ENCODE data around the gene LYZL1. TPM values are rescaled to one million over a fixed set of nuclear protein-coding genes. Genes with fewer than 3 reads are reported as not detected.

Gene LYZL1
- total RNA-seq, 2 donors from 2014 or later: not detected

GRCh38 chr10:29249018-29249417, 39.9 kb upstream of the LYZL1 start:
- Histone ChIP-seq H3K27ac (no peak overlapping the region), H3K9me3 (no peaks in the 10 kb centered on the region), H3K4me3 (no peak overlapping the region), H3K4me1 (ENCODE audit: control insufficient read depth in 1 of 2, low read depth in 2 of 2) (no peaks in the 10 kb centered on the region), H3K27me3 (replicated peaks; ENCODE audit: insufficient read depth) (no peaks in the 10 kb centered on the region), H3K36me3 (no peaks in the 10 kb centered on the region)
- DNase-seq (ENCODE audit: low spot score) (no peak), ATAC-seq (ENCODE audit: insufficient number of reproducible peaks, low FRiP score, low read depth) (no peak)
- TF ChIP-seq, protein P1, sequence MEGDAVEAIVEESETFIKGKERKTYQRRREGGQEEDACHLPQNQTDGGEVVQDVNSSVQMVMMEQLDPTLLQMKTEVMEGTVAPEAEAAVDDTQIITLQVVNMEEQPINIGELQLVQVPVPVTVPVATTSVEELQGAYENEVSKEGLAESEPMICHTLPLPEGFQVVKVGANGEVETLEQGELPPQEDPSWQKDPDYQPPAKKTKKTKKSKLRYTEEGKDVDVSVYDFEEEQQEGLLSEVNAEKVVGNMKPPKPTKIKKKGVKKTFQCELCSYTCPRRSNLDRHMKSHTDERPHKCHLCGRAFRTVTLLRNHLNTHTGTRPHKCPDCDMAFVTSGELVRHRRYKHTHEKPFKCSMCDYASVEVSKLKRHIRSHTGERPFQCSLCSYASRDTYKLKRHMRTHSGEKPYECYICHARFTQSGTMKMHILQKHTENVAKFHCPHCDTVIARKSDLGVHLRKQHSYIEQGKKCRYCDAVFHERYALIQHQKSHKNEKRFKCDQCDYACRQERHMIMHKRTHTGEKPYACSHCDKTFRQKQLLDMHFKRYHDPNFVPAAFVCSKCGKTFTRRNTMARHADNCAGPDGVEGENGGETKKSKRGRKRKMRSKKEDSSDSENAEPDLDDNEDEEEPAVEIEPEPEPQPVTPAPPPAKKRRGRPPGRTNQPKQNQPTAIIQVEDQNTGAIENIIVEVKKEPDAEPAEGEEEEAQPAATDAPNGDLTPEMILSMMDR (IDR thresholded peaks at IDR 0.05): no peak

DNA sequence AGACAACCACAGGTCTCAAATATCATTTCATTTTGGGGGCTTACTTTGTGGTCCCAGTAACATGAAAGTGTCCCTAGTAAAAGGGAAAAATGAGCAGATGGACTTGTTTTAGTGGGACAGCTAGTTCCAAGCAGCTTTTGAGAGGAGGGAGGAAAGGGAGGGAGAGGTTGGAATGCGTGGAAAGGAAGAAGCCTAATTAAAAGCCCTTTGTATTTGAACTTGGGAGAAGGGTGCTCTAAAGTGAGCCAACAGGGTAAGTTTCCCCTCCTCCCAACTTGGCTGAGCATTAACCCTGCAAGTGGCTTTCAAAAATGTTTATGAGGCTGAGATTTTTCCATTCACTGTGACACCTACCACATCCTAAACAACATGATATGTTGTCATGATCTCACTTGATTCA, 38.8 kb upstream of the LYZL1 start:
- no peaks in the 10 kb centered on the region for H3K27me3 ChIP-seq (replicated peaks; ENCODE audit: insufficient read depth)
- no peak for ATAC-seq (ENCODE audit: insufficient number of reproducible peaks, low FRiP score, low read depth)

DNA sequence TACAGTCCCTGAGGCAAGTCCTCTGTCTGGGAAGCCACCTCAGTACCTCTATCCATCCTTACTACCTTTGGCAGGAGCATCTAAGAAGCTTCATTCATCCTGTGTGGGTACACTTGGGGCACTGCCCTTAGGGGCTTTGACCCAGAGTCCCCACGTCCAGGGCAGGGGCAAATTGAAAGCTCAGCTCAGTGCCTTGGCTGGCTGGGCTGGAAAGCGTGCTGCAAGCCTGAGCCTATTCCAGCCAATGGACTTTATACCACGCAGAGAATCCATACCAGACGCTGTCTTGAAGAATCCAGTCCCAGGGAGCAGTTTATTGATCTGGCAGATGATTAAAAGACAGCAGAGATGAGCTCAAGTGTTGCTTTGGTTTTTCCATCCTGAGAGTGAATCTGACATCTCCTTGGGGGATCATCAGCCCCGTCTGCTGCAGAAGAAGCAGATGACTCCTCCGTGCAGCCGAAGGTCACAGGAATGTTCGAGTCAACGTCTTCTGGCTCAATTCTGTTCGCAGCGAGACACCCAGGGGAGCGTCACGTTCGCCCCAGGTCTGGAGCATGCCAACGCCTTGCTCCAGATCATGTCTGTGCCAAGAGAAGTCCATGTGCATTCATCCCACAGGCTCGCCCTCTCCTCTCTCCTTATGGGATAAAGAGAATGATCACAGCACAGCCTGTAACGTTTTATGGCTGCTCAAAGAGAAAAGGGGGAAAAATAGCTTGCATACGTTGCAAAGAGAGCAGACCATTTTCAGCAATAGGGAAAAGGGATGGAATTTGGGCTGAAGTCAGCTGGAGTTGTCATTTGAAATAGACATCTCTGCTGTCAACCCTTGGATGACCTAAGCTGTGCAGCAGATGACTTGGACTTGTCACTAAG, 35.8 kb upstream of the LYZL1 start:
- no peak for DNase-seq (ENCODE audit: low spot score)
- Histone ChIP-seq H3K36me3 (no peaks in the 10 kb centered on the region), H3K9me3 (no peaks in the 10 kb centered on the region), H3K4me3 (no peak overlapping the region), H3K27me3 (replicated peaks; ENCODE audit: insufficient read depth) (no peaks in the 10 kb centered on the region), H3K4me1 (ENCODE audit: control insufficient read depth in 1 of 2, low read depth in 2 of 2) (peaks cover 0 to 16% of the 10 kb centered on the region in 2 donors), H3K27ac (no peak overlapping the region)
- TF ChIP-seq, protein P1 (IDR thresholded peaks at IDR 0.05): no peak
- ATAC-seq (ENCODE audit: insufficient number of reproducible peaks, low FRiP score, low read depth): no peak

More for the DNA sequence above, 38.8 kb upstream of the LYZL1 start:
- Histone ChIP-seq H3K9me3 (no peaks in the 10 kb centered on the region), H3K4me1 (ENCODE audit: control insufficient read depth in 1 of 2, low read depth in 2 of 2) (no peaks in the 10 kb centered on the region), H3K36me3 (no peaks in the 10 kb centered on the region), H3K4me3 (no peak overlapping the region), H3K27ac (no peak overlapping the region)
- DNase-seq (ENCODE audit: low spot score): no peak
- TF ChIP-seq, protein P1 (IDR thresholded peaks at IDR 0.05): no peak

DNA sequence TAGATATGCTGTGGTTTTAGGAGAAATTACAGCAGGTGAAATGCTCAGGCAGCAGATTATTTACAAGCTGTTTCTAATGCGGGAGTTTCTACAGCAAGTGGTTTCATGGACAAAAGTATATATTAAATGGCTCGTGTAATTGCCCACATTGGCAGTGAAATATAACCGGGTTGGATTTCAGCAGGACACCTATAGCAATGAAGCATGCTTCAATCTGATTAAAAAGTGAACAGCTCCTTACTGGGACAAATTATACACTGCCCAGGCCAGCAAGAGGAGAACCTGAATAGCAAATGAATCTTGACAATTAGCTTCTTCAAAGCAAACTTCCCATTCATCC, 35.2 kb upstream of the LYZL1 start:
- H3K9me3 ChIP-seq: no peaks in the 10 kb centered on the region
- TF ChIP-seq, protein P1 (IDR thresholded peaks at IDR 0.05): no peak
- peaks cover 0 to 16% of the 10 kb centered on the region in 2 donors for H3K4me1 ChIP-seq (ENCODE audit: control insufficient read depth in 1 of 2, low read depth in 2 of 2)
- no peak overlapping the region for H3K27ac ChIP-seq
- DNase-seq (ENCODE audit: low spot score): no peak
- no peaks in the 10 kb centered on the region for H3K27me3 ChIP-seq (replicated peaks; ENCODE audit: insufficient read depth)
- no peaks in the 10 kb centered on the region for H3K36me3 ChIP-seq
- no peak overlapping the region for H3K4me3 ChIP-seq
- ATAC-seq (ENCODE audit: insufficient number of reproducible peaks, low FRiP score, low read depth): no peak

GRCh38 chr10:29254123-29255046, 34.5 kb upstream of the LYZL1 start:
- TF ChIP-seq, protein P1 (IDR thresholded peaks at IDR 0.05): no peak
- DNase-seq (ENCODE audit: low spot score): no peak
- Histone ChIP-seq H3K4me3 (no peak overlapping the region), H3K36me3 (no peaks in the 10 kb centered on the region), H3K4me1 (ENCODE audit: control insufficient read depth in 1 of 2, low read depth in 2 of 2) (peaks cover 0 to 16% of the 10 kb centered on the region in 2 donors), H3K27me3 (replicated peaks; ENCODE audit: insufficient read depth) (no peaks in the 10 kb centered on the region), H3K27ac (no peak overlapping the region), H3K9me3 (no peaks in the 10 kb centered on the region)
- ATAC-seq (ENCODE audit: insufficient number of reproducible peaks, low FRiP score, low read depth): no peak

All from thoracic aorta (tissue), 2 donors.